B cell (primary cell): ENCODE results near the gene PIPOX. TPM values are rescaled to one million over a fixed set of nuclear protein-coding genes. Genes with fewer than 3 reads are reported as not detected.

ENCODE experiments used
- ATAC-seq: fragments of 200-7000 bp; cut with Tn5 transposase; one replicate; pipeline ENCODE4 v1.10.0; 2021; ENCODE audit warnings: low read depth, mild to moderate bottlenecking, moderate number of reproducible peaks, moderate library complexity
- CTCF ChIA-PET: fragments of 350-600 bp; sonication (Branson Sonifier 250); formaldehyde crosslinking; loops from one replicate; lab custom pipeline; 2021; ENCODE audit warnings: antibody characterized with exemption, inconsistent platforms; lab: Charles Lee
- POLR2A ChIA-PET: fragments of 350-600 bp; sonication (Branson Sonifier 250); formaldehyde crosslinking; loops from one replicate; lab custom pipeline; 2021; ENCODE audit warnings: antibody characterized with exemption; lab: Charles Lee
- DNase-seq: peaks from one replicate; pipeline ENCODE4 v3.0.0; 2013
- H2AFZ ChIP-seq: 2 replicates; pipeline ENCODE4 v1.6.1; 2012; ENCODE audit warnings: mild to moderate bottlenecking, low read depth, low read length; ENCODE audit not compliant: insufficient read depth, poor library complexity, severe bottlenecking
- H3K27ac ChIP-seq, 2 donors: 1 replicate in 1 of 2; 2 replicates in 1 of 2; pipeline ENCODE4 v1.5.1; 2012 to 2013; ENCODE audit warnings: low read length in 2 of 2, mild to moderate bottlenecking in 2 of 2, moderate library complexity in 1 of 2
- H3K27me3 ChIP-seq, 4 experiments: fragments of 200-600 bp in 1 of 4; sonication (generic) in 1 of 4; replicated peaks in 1 of 4; 1 replicate in 2 of 4; 2 replicates in 2 of 4; pipeline versions ENCODE4 v1.6.1 to v1.7.0; 2013 to 2016; ENCODE audit warnings: low read length in 3 of 4, mild to moderate bottlenecking in 2 of 4, mixed read lengths in 1 of 4, moderate library complexity in 1 of 4; ENCODE audit not compliant: insufficient read depth in 4 of 4, control insufficient read depth in 3 of 4; ENCODE audit errors: control extremely low read depth in 1 of 4
- H3K36me3 ChIP-seq, 2 experiments: replicated peaks in 1 of 2; 1 replicate in 1 of 2; 2 replicates in 1 of 2; pipeline versions ENCODE4 v1.6.1 to v1.7.1; 2013; ENCODE audit warnings: low read length in 1 of 2; ENCODE audit not compliant: insufficient read depth in 2 of 2, control insufficient read depth in 1 of 2; ENCODE audit errors: control extremely low read depth in 1 of 2, extremely low read depth in 1 of 2
- H3K4me1 ChIP-seq, 2 donors: fragments of 200-600 bp in 1 of 2; sonication (generic) in 1 of 2; 1 replicate in 1 of 2; 2 replicates in 1 of 2; pipeline versions ENCODE4 v1.5.1 to v1.6.1; 2013 to 2017; ENCODE audit warnings: low read length in 2 of 2; ENCODE audit not compliant: control insufficient read depth in 2 of 2, insufficient read depth in 2 of 2
- H3K4me2 ChIP-seq: replicated peaks from 2 replicates; pipeline ENCODE3; 2012; ENCODE audit warnings: mild to moderate bottlenecking, low read depth, low read length; ENCODE audit not compliant: poor library complexity, severe bottlenecking
- H3K4me3 ChIP-seq, 5 experiments: fragments of 200-600 bp in 1 of 5; sonication (generic) in 1 of 5; 1 replicate in 3 of 5; 2 replicates in 2 of 5; pipeline versions ENCODE4 v1.5.1 to v1.7.0; 2011 to 2016; ENCODE audit warnings: low read length in 4 of 5, mild to moderate bottlenecking in 4 of 5, low read depth in 2 of 5, control low read depth in 1 of 5, moderate library complexity in 1 of 5; ENCODE audit not compliant: insufficient read depth in 1 of 5; ENCODE audit errors: control extremely low read depth in 1 of 5, extremely low read depth in 1 of 5
- H3K79me2 ChIP-seq: fragments of 200-600 bp; sonication (generic); one replicate; pipeline ENCODE4 v1.6.0; 2016; ENCODE audit warnings: low read length; ENCODE audit not compliant: control insufficient read depth, insufficient read depth
- H3K9ac ChIP-seq: fragments of 200-600 bp; sonication (generic); 2 replicates; pipeline ENCODE4 v1.6.1; 2017; ENCODE audit warnings: mild to moderate bottlenecking, low read length, moderate library complexity
- H3K9me3 ChIP-seq, 3 donors: one replicate each; pipeline versions ENCODE4 v1.6.1 to v1.7.1; 2013; ENCODE audit warnings: low read length in 2 of 3; ENCODE audit not compliant: control insufficient read depth in 2 of 3, insufficient read depth in 1 of 3; ENCODE audit errors: control extremely low read depth in 1 of 3
- H4K20me1 ChIP-seq: 2 replicates; pipeline ENCODE4 v1.6.0; 2012; ENCODE audit warnings: mild to moderate bottlenecking, low read length; ENCODE audit not compliant: insufficient read depth, control insufficient read depth, poor library complexity, severe bottlenecking
- H3K27ac Mint-ChIP-seq: one replicate; pipeline ENCODE4 v1.8.0; 2021; ENCODE audit warnings: mixed read lengths
- H3K27me3 Mint-ChIP-seq: one replicate; pipeline ENCODE4 v1.8.0; 2021; ENCODE audit warnings: mixed read lengths
- H3K4me1 Mint-ChIP-seq: one replicate; pipeline ENCODE4 v1.8.0; 2021; ENCODE audit warnings: mixed read lengths
- H3K4me3 Mint-ChIP-seq: one replicate; pipeline ENCODE4 v1.8.0; 2021; ENCODE audit warnings: mixed read lengths
- H3K9me3 Mint-ChIP-seq: one replicate; pipeline ENCODE4 v1.8.0; 2022; ENCODE audit warnings: mixed read lengths; ENCODE audit not compliant: insufficient read depth
- CTCF ChIP-seq: fragments of 200-600 bp; IDR thresholded peaks from one replicate; pipeline ENCODE4 v1.8.0; 2022; ENCODE audit warnings: antibody characterized with exemption, mild to moderate bottlenecking
- EZH2 ChIP-seq: IDR thresholded peaks from 2 replicates; pipeline ENCODE4 v1.6.1; 2012; ENCODE audit warnings: borderline replicate concordance, low read depth, mild to moderate bottlenecking, moderate library complexity, low read length; ENCODE audit not compliant: insufficient read depth, poor library complexity, severe bottlenecking
- WGBS: methylation state at CpG from one replicate; pipeline ENCODE4 v1.1.5; 2013; ENCODE audit warnings: missing lambda C conversion rate; ENCODE audit not compliant: insufficient coverage; 5-methylcytosine and 5-hydroxymethylcytosine counted together
- intact Hi-C: fragments of 100-400 bp; cut with micrococcal nuclease; formaldehyde crosslinking; loops from one replicate; pipeline ENCODE4 v1.10.0; 2022
- polyA plus RNA-seq: library from polyadenylated mRNA; depleted of rRNA; stranded (reverse); fragments of >200 nt; gene quantifications from 2 replicates; pipeline ENCODE4 v1.2.3, GENCODE V29; 2012
- total RNA-seq, 2 donors: library from RNA; stranded (reverse); fragments of 120-200 nt in 1 of 2; gene quantifications; 1 replicate in 1 of 2; 2 replicates in 1 of 2; pipeline versions ENCODE4 v1.2.3 to v1.2.4, GENCODE V29; 2013 to 2022

The PIPOX gene
- total and polyA plus RNA-seq, 2 donors (not counting 1 experiment from before 2014, with no cell fraction given): 0.95 to 15.0 TPM

GRCh38 chr17:29089601-29090044, 46.7 kb downstream of the PIPOX start:
- no peaks in the 10 kb centered on the region for H3K9me3 ChIP-seq
- no peak overlapping the region for H3K4me3 ChIP-seq
- H3K9me3 Mint-ChIP-seq: no peaks in the 10 kb centered on the region
- no peaks in the 10 kb centered on the region for H3K4me1 ChIP-seq
- no peak overlapping the region for H3K27ac Mint-ChIP-seq
- no peaks in the 10 kb centered on the region for H3K4me1 Mint-ChIP-seq
- no peak overlapping the region for H3K27ac ChIP-seq
- H3K4me2 ChIP-seq: no peak overlapping the region
- peaks cover 3% of the 10 kb centered on the region for H3K79me2 ChIP-seq
- H4K20me1 ChIP-seq: peaks cover 3% of the 10 kb centered on the region
- H3K27me3 ChIP-seq: no peaks in the 10 kb centered on the region
- DNase-seq (no peak), ATAC-seq (no peak)
- WGBS: 93% methylated on average over 19 of the region's 20 CpGs
- ChIA-PET POLR2A (no interaction called here), CTCF (interaction anchor here (0.9 to 5.4 kb wide), 2 partner anchors 27 to 124 kb away, joined by 4 to 29 read pairs; no protein-coding TSS in a partner anchor)
- H3K36me3 ChIP-seq: peaks cover 0 to 91% of the 10 kb centered on the region in 2 experiments
- H3K27me3 Mint-ChIP-seq: no peaks in the 10 kb centered on the region
- no peak overlapping the region for H3K9ac ChIP-seq
- no peak overlapping the region for H3K4me3 Mint-ChIP-seq
- intact Hi-C loops: no loop called here
- H2AFZ ChIP-seq: no peak overlapping the region
- TF ChIP-seq EZH2: no peak
- no peak for TF ChIP-seq CTCF

- no peaks in the 10 kb centered on the region for H3K4me1 Mint-ChIP-seq
- no peak overlapping the region for H3K4me3 Mint-ChIP-seq
- H3K9me3 Mint-ChIP-seq: no peaks in the 10 kb centered on the region
- no peak overlapping the region for H3K4me2 ChIP-seq
- DNase-seq (no peak), ATAC-seq (no peak)
- intact Hi-C loops: no loop called here
- no peak overlapping the region for H2AFZ ChIP-seq
- no peak overlapping the region for H3K27ac Mint-ChIP-seq
- ChIA-PET CTCF (interaction anchor here (0.9 to 5.4 kb wide), 2 partner anchors 27 to 125 kb away, joined by 4 to 29 read pairs; no protein-coding TSS in a partner anchor), POLR2A (no interaction called here)
- peaks cover 0 to 91% of the 10 kb centered on the region in 2 experiments for H3K36me3 ChIP-seq
- no peaks in the 10 kb centered on the region for H3K4me1 ChIP-seq
- no peaks in the 10 kb centered on the region for H3K27me3 Mint-ChIP-seq
- H3K27ac ChIP-seq: no peak overlapping the region
- peaks cover 3% of the 10 kb centered on the region for H3K79me2 ChIP-seq
- H3K9ac ChIP-seq: no peak overlapping the region
- no peaks in the 10 kb centered on the region for H3K9me3 ChIP-seq
- WGBS: 80% methylated on average over 4 of the region's 4 CpGs
- no peak for TF ChIP-seq EZH2
- no peak for TF ChIP-seq CTCF
- H4K20me1 ChIP-seq: no peaks in the 10 kb centered on the region
- H3K4me3 ChIP-seq: no peak overlapping the region
- no peaks in the 10 kb centered on the region for H3K27me3 ChIP-seq
Observed at GRCh38 chr17:29090108-29090507, 47.2 kb downstream of the PIPOX start.
